HG03521 (cell line): ENCODE measurements around the gene CCDC78.

Experiments
- ATAC-seq: cut with Tn5 transposase; IDR thresholded peaks from one replicate; pipeline ENCODE4 v1.9.1; 2021; ENCODE audit warnings: mild to moderate bottlenecking, moderate library complexity; ENCODE audit not compliant: unreplicated experiment

CCDC78 gene

GRCh38 chr16:711548-712320 lies 14.5 kb downstream of the CCDC78 start:
- no peak for ATAC-seq

DNA sequence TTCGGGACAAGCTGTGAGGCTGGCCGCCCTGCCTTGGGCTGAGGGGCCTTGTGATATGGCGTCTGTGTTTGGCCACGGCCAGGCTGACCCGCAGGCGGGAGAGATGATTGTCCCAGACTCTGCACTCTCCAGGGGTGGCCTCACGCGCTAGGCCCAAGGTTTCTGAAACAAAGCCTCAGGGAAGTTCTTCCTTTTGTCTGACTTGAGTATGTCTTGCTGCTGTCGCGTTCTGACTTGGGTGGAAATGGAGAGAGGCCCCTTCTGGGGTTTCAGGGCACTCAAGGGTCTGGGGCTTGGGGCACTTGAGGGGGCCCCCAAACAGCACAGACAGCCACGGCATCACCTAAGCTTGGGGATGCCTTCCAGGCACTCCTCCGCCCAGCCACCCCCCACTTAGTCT lies 15.2 kb downstream of the CCDC78 start:
- ATAC-seq = no peak

DNA sequence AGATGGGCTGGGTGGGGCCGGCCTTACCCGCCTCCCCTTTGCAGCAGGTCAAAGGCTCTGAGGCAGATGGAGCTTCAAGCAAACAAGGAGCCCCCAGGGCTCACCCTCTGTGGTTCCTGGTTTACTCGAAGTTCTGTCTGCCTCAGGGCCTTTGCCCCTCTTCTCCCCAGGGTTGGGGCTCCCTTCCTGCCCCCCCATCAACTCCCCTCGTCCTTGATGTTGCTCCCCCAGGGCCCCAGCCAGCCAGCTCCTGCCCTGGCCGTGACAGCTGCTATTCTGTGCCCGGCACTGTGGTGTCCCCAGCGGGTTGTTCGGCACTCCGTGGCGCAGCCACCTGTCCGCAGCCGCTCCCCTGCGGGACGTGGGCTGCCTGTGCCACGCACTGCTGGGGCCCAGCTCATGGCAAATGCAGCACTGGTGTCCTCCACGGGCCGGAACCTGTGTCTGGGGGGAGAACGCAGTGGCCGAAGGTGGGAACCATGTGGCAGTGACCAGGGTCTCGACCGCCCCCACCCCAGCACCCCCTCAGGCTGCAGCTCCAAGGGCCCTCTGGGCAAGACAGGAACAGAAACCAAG lies 15.7 kb downstream of the CCDC78 start:
- no peak for ATAC-seq

DNA sequence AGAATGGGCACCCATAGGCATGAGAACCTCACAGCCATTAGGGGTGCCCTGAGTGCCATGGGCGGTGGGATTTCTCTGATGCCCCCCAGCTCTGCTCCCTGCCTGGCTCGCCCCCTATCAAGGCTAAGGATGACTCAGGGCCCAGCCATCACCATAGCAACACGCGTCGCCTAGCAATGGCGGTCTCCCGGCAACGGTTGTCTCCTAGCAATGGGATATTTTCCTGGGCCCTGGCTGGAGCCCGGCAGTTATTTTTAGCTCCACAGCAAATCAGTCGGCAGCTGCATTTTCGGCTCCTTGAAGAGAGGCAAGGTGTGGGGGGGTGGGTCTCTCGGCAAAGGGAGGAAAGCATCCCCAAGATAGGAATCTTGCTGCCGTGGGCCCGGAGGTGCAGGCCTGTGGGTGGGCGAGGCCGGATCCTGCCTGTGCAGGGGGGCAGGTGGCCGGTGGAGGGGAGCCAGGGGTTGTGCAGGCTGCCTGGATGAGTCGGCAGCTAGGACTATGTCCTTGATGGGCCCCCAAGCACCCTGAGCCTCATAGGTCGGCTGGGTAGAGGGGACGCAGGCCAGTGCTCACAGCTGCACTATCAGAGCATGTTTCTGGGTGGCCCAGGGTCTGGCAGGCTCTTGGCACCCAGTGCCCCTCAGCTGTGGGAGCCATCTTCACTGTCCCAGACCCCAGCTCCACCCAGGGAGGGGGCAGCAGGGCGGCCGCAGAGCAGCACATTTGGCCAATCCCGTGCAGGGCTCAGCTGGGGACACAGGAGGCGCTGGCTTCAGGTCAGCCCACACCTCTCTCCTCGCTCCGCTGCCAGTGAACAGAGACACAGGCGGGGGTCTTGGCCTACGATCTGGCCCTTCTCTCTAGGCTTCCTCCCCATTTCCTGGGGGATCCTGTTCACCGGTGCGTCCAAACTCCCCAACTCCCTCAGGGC lies 16.4 kb downstream of the CCDC78 start:
- no peak for ATAC-seq

GRCh38 chr16:708959-709358 lies 17.3 kb downstream of the CCDC78 start:
- ATAC-seq = no peak

- no peak for ATAC-seq
Observed at GRCh38 chr16:708019-708418, 18.2 kb downstream of the CCDC78 start.

GRCh38 chr16:707062-707538 lies 19.1 kb downstream of the CCDC78 start:
- ATAC-seq = no peak

DNA sequence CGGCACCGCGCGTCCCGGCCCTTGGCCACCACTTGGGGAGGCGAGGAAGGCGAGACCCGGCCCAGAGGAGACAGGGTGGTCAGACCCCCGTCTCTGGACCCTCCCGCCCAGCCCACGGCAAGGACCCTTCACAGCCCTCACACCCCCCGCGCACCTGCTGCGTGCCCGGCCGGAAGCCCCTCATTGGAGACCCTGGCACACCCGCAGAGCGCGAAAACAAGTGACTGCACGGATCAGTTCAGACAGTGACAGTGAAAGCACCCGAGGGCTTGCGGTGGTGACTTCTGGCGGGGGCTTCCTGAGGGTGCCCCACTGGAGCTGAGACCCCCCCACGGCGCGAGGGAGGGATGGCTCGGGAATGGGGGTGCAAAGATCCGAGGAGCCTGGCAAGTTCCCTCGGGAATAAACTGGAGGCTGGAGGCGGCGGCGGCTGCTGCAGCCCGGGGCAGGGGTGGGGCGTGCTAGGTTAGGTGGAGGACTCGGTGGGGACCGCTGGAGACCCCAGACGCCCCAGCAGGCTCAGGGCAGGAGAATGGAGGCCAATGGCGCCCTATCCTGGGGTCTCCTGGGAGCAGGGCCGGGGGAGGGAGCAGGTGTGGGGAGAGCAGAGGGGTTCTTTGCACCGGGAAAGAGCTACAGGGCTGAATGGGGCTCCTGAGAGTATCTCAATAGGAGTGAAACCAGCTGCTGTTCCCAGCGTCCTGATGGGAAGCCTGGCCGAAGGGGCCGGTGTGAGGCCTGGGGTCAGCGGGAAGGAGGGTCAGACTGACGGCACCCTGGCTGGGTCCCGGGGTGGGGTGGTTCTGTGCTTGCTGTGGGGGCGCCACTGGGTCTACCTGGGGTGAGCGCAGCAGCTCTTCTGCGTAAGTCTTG lies 19.8 kb downstream of the CCDC78 start:
- no peak for ATAC-seq

GRCh38 chr16:705431-706188 lies 20.6 kb downstream of the CCDC78 start, which contains the start of gene FBXL16:
Gene FBXL16 (minus strand): TSS chr16:705801. CDS start chr16:697405, 8,396 bp downstream.
- ATAC-seq = no peak

DNA sequence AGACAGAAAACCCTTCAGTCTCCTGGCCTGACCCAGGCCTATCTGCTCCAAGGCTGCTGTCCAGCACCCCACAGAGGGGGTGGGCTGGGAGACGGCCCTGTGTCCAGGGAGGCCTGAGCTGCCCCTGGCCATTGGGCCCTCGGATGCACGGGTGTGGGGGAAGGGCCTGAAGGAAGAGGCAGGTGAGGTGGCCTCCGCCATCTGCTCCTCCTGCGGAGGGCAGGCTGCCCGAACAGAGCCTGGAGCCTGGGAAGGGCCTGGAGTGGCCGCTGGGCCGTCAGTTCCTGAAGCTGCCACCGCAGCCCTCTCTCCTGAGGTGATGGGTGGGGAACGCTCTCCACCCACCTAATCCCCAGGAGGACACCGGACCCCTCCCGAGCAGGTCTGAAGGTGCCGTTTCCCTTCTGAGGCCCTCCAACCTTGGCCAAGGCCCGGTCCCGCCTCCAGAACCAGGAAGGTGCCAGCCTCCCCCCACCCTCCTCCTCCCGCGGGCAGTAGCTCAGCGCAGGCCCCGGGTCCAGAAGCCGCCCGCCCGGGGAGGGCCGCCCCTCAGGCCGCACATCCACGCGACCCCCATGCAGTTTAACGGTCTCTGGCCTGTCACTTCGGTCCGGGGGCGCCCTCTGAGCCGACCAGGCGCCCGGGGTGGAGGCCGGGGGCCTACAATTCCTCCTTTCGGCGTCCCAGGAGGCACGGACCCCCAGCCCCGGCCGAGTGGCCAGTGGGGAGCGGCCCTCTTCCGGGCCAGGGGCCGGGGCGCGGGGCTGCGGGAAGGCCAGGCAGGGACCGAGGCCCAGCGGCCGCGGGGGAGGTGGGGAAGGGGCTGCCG lies 21.5 kb downstream of the CCDC78 start:
- ATAC-seq = no peak

- ATAC-seq = no peak
Observed at GRCh38 chr16:704047-704446, 22.2 kb downstream of the CCDC78 start.

GRCh38 chr16:703406-703805 lies 22.8 kb downstream of the CCDC78 start:
- ATAC-seq = no peak

DNA sequence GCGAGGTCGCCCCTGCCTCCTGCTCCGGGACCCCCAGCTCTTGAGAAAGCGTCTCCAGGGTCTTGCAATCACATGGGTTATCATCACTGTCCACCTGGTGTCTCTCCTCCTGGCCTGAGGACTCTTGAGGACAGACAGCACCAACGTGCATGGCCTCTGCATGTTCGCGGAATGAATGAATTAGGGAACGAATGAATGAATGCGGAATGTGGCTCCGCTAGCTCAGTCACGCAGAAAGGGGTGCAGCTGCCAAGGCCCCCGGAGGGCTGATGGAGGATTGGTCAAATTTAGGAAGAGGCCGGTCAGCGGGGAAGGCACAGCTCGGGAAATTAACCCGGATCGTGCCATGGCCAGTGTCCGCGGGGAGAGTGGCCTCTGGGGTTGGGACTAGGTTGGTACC lies 23.9 kb downstream of the CCDC78 start:
- no peak for ATAC-seq

DNA sequence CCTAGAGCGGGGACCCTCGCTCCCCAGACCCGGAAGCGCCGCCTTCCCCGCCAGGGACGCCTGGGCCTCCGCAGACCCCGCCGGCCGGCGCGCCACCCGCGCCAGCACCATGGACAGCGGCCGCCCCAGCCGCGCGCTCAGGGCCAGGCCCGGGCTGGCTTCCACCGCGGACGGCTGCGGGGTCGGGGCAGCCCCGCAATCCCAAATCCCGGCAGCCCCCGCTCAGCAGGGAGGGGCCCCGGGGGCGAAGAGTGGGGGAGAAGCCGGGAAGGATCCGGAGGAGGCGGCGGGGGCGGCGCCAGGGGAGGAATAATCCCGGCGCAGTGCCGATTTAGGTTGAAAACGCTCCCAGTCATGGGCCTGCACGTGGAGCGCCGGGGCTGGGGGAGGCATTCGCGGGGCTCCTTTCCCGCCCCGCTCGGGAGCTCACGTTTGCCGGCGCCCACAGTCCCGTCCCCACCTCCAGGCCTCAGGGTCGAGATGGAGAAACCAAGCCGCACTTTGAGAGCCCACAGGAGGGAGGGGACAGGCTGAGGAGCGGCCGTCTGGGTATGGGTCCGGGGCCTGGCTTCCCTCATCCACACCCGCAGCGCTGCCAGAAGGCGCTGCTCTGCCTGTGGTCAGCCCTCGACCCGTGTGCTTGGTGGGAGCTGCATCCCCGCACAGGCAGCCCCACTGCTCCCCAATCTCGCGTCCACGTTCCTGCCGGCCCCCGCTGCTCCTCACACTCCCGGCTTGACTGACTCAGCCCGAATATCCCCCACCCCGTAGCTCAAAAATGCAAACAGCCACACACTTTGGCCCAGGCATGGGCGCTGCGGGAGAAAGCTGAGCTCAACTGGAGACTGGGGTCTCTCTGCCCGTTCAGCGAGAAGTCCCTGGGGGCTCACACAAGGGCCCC lies 25.3 kb downstream of the CCDC78 start:
- ATAC-seq = no peak

- ATAC-seq = no peak
Observed at GRCh38 chr16:698911-699671, 27.2 kb downstream of the CCDC78 start.

DNA sequence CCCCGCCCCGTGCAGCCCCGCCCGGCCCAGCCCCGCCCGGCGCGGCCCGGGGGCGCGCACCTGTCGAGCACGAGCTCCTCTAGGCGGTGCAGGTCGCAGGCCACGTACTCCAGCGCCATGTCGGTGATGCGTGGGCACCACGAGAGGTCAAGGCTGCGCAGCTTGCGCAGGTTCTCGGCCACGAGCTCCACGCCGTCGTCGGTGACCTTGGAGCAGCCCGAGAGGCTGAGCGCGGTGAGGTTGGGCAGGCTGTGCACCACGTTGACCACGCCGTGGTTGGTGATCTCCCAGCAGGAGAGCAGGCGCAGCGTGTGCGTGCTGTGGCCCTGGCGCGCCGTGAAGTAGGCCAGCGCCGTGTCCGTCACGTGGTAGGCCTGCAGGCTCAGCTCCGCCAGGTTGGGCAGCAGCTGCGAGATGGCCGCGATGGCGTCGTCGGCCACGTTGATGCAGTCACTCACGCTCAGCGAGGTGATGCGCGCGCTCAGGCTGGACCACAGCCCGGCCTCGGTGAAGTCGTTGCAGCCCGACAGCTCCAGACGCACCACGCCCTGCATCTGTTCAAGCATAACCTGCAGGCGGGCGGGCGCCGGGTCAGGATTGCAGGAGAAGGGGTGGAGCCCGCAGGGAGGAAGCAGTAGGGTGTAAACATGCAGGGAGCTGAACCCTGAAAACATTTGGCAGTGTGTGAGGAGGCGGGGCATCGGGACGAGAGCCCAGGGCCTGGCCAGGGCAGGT lies 30.7 kb downstream of the CCDC78 start:
- ATAC-seq = no peak
